Pancreas (tissue), 10 donors: ENCODE measurements around the gene COA6. TPM values are rescaled to one million over a fixed set of nuclear protein-coding genes. Genes with fewer than 3 reads are reported as not detected.

Experiments
- ATAC-seq, 4 donors: fragments of 200-7000 bp; cut with Tn5 transposase; one replicate each; pipeline versions ENCODE4 v1.8.0 to v1.9.1; 2020; ENCODE audit warnings: mild to moderate bottlenecking in 4 of 4, moderate library complexity in 4 of 4
- DNase-seq, 6 donors: peaks; one replicate each; pipeline ENCODE4 v3.0.0-alpha.2; 2020
- FAIRE-seq: peaks from 2 replicates; lab custom pipeline; 2012; peaks lifted over from hg19 to GRCh38; lab: Jason Lieb, UNC
- H3K27ac ChIP-seq, 4 donors: fragments of 200-600 bp; sonication (generic); 1 replicate in 3 of 4; 2 replicates in 1 of 4; pipeline versions ENCODE4 v1.5.0 to v1.8.0; 2020
- H3K27me3 ChIP-seq, 4 donors: fragments of 200-600 bp; one replicate each; pipeline ENCODE4 v1.8.0; 2021
- H3K36me3 ChIP-seq, 3 donors: fragments of 200-600 bp; sonication (generic) in 1 of 3; one replicate each; pipeline versions ENCODE4 v1.5.0 to v1.8.0; 2020 to 2021
- H3K4me1 ChIP-seq, 3 donors: fragments of 200-600 bp; one replicate each; pipeline ENCODE4 v1.8.0; 2021
- H3K4me3 ChIP-seq, 4 donors: fragments of 200-600 bp; sonication (generic) in 2 of 4; one replicate each; pipeline versions ENCODE4 v1.5.0 to v1.8.0; 2020 to 2021
- H3K9me3 ChIP-seq, 4 donors: fragments of 200-600 bp; one replicate each; pipeline ENCODE4 v1.8.0; 2021
- WGBS, 2 donors: extraction: QIAGEN DNeasy Blood & Tissue Kit; methylation state at CpG; one replicate each; pipeline ENCODE4 v1.1.7; 2013; 5-methylcytosine and 5-hydroxymethylcytosine counted together
- intact Hi-C, 3 donors: fragments of 100-400 bp; cut with DNase I; formaldehyde crosslinking; loops; one replicate each; pipeline versions ENCODE4 v1.11.1 to v1.14.2; 2022
- polyA plus RNA-seq, 2 donors: library from polyadenylated mRNA; stranded (reverse); fragments of 200-250 nt; gene quantifications; one replicate each; pipeline ENCODE4 v1.2.3, GENCODE V29; 2013
- total RNA-seq, 6 donors: library from RNA; stranded (reverse); fragmentation: NEBNext Ultra II Directional in 4 of 6; extraction: Animal tissue kit (Norgen Biotek cat#: 25700) in 4 of 6; gene quantifications; one replicate each; pipeline versions ENCODE4 v1.2.1 to v1.2.4, GENCODE V29; 2021 to 2023
- TF ChIP-seq, protein P1 (sequence below), 4 donors: fragments of 200-600 bp; sonication (generic) in 3 of 4; IDR thresholded peaks; one replicate each; pipeline versions ENCODE4 v1.5.0 to v1.8.0; 2021; ENCODE audit warnings: antibody characterized with exemption in 4 of 4
- donor health status: healthy with polysubstance abuse.
- donor health status: DM: no; HTN: no; CAD: no; lungs with moderate emphysema.
- donor health status: DM: no; HTN: no; CAD: no.
- donor health status: control.
- donor health status: control.
- donor health status: Bipolar disorder and iron deficiency.
- donor health status: DM: yes; HTN: yes; CAD: no.
- donor health status: DM: no; HTN: no; CAD: no.
- donor health status: DM: no; HTN: no; CAD: no.
- donor health status: DM: yes; HTN: yes; CAD: no.

Gene COA6
- total and polyA plus RNA-seq, 8 donors = 6.4 to 23.6 (median 10.0) TPM

- TF ChIP-seq, protein P1, sequence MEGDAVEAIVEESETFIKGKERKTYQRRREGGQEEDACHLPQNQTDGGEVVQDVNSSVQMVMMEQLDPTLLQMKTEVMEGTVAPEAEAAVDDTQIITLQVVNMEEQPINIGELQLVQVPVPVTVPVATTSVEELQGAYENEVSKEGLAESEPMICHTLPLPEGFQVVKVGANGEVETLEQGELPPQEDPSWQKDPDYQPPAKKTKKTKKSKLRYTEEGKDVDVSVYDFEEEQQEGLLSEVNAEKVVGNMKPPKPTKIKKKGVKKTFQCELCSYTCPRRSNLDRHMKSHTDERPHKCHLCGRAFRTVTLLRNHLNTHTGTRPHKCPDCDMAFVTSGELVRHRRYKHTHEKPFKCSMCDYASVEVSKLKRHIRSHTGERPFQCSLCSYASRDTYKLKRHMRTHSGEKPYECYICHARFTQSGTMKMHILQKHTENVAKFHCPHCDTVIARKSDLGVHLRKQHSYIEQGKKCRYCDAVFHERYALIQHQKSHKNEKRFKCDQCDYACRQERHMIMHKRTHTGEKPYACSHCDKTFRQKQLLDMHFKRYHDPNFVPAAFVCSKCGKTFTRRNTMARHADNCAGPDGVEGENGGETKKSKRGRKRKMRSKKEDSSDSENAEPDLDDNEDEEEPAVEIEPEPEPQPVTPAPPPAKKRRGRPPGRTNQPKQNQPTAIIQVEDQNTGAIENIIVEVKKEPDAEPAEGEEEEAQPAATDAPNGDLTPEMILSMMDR (IDR thresholded peaks at IDR 0.05) = no peak
- H3K36me3 ChIP-seq = peaks cover 0 to 25% (median 0%) of the 10 kb centered on the region in 3 donors
- no peaks in the 10 kb centered on the region for H3K4me1 ChIP-seq
- no peak overlapping the region for H3K4me3 ChIP-seq
- no peaks in the 10 kb centered on the region for H3K27me3 ChIP-seq
- 93 to 97% methylated on average over 9 of the region's 9 CpGs for WGBS, 2 donors
- FAIRE-seq (no peak), DNase-seq (no peak), ATAC-seq (no peak)
- H3K9me3 ChIP-seq = no peaks in the 10 kb centered on the region
- intact Hi-C loops = no loop called here
- H3K27ac ChIP-seq = no peak overlapping the region
Observed at GRCh38 chr1:234408757-234409156, 35.5 kb downstream of the COA6 start.

DNA sequence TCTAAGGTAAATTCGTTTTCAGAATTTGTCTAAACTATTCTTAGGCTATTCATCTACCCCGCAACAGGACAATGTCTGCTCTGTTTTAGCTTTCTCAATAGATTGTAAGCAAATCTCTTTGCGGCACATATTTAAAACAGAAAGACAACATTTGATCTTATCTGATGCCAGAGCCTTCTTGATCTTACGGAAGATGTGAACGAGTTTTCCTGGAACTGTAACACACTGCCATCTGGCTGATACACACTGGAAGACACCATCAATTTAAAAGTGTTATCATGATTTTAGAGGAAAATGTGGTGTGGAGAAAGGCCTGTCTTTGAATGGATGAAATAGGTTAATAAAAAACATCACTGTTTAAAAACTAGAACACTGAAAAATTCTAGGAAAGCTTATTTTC lies 36.1 kb downstream of the COA6 start:
- no peak for DNase-seq
- Histone ChIP-seq H3K36me3 (peaks cover 0 to 25% (median 0%) of the 10 kb centered on the region in 3 donors), H3K27me3 (no peaks in the 10 kb centered on the region), H3K27ac (no peak overlapping the region), H3K9me3 (no peaks in the 10 kb centered on the region), H3K4me3 (no peak overlapping the region), H3K4me1 (no peaks in the 10 kb centered on the region)
- WGBS, 2 donors = 78 to 80% methylated on average over 5 of the region's 5 CpGs
- TF ChIP-seq, protein P1 (IDR thresholded peaks at IDR 0.05) = no peak
- intact Hi-C loops = no loop called here
- FAIRE-seq = no peak
- ATAC-seq = no peak

DNA sequence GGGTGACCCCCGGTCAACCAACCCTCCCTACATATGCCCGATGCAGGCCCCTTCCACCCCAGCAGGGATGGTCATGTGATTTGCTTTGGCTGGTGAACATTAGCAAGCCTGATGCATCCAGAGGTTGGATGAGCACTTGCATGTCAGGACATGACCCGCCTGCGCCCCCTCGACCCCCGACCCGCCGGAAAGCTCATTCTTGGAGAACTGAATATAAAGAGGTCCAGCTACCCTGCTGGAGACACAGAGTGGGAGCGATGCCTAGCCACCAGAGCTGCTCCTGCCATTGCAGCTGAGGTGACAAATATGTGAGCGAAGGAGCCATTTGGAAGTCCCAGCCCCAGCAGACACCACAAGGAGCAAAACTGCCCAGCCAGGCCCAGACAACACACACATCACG lies 39.6 kb downstream of the COA6 start:
- FAIRE-seq (no peak), ATAC-seq (no peak), DNase-seq (no peak)
- Histone ChIP-seq H3K4me1 (no peaks in the 10 kb centered on the region), H3K27me3 (no peaks in the 10 kb centered on the region), H3K36me3 (peaks cover 0 to 21% (median 0%) of the 10 kb centered on the region in 3 donors), H3K4me3 (no peak overlapping the region), H3K27ac (no peak overlapping the region), H3K9me3 (no peaks in the 10 kb centered on the region)
- TF ChIP-seq, protein P1 (IDR thresholded peaks at IDR 0.05) = no peak
- intact Hi-C loops = no loop called here
- 93 to 94% methylated on average over 11 of the region's 11 CpGs for WGBS, 2 donors

- intact Hi-C loops = no loop called here
- Histone ChIP-seq H3K9me3 (no peaks in the 10 kb centered on the region), H3K36me3 (peaks cover 0 to 21% (median 0%) of the 10 kb centered on the region in 3 donors), H3K27ac (no peak overlapping the region), H3K27me3 (no peaks in the 10 kb centered on the region), H3K4me1 (no peaks in the 10 kb centered on the region), H3K4me3 (no peak overlapping the region)
- DNase-seq (no peak), FAIRE-seq (no peak), ATAC-seq (no peak)
- WGBS, 2 donors = 89 to 90% methylated on average over 9 of the region's 9 CpGs
- TF ChIP-seq, protein P1 (IDR thresholded peaks at IDR 0.05) = no peak
Observed at GRCh38 chr1:234413485-234413884, 40.2 kb downstream of the COA6 start.

- intact Hi-C loops = no loop called here
Observed at GRCh38 chr1:234413990-234414389, 40.7 kb downstream of the COA6 start.

More at GRCh38 chr1:234413990-234414389, 40.7 kb downstream of the COA6 start:
- ATAC-seq (no peak), FAIRE-seq (no peak), DNase-seq (no peak)
- Histone ChIP-seq H3K4me1 (no peaks in the 10 kb centered on the region), H3K4me3 (no peak overlapping the region), H3K27ac (no peak overlapping the region), H3K27me3 (no peaks in the 10 kb centered on the region), H3K36me3 (peaks cover 0 to 21% (median 0%) of the 10 kb centered on the region in 3 donors), H3K9me3 (no peaks in the 10 kb centered on the region)
- TF ChIP-seq, protein P1 (IDR thresholded peaks at IDR 0.05) = no peak
- 84 to 85% methylated on average over 4 of the region's 4 CpGs for WGBS, 2 donors
